Nephron (organoid): ENCODE data around the gene AGO1.

ENCODE experiments used
- H3K27ac Mint-ChIP-seq, 3 experiments: 2 replicates each; pipeline ENCODE4 v1.8.0; 2020; ENCODE audit warnings: mixed read lengths in 3 of 3, mild to moderate bottlenecking in 2 of 3, moderate library complexity in 1 of 3
- H3K27me3 Mint-ChIP-seq: 2 replicates; pipeline ENCODE4 v1.8.0; 2021; ENCODE audit warnings: low read depth, mild to moderate bottlenecking, moderate library complexity, mixed read lengths
- H3K36me3 Mint-ChIP-seq: 2 replicates; pipeline ENCODE4 v1.8.0; 2020; ENCODE audit warnings: low read depth, mixed read lengths
- H3K4me1 Mint-ChIP-seq: 2 replicates; pipeline ENCODE4 v1.8.0; 2020; ENCODE audit warnings: mixed read lengths
- H3K4me3 Mint-ChIP-seq, 3 experiments: 2 replicates each; pipeline ENCODE4 v1.8.0; 2020; ENCODE audit warnings: mild to moderate bottlenecking in 3 of 3, mixed read lengths in 3 of 3, moderate library complexity in 2 of 3
- H3K9me3 Mint-ChIP-seq: 2 replicates; pipeline ENCODE4 v1.8.0; 2020; ENCODE audit warnings: mixed read lengths
- TF ChIP-seq, protein P1 (sequence below), 3 experiments: fragments of 200-600 bp; sonication (generic); IDR thresholded peaks; one replicate each; pipeline ENCODE4 v1.5.0; 2021; ENCODE audit warnings: antibody characterized with exemption in 3 of 3; ENCODE audit not compliant: unreplicated experiment in 3 of 3

Gene AGO1

DNA sequence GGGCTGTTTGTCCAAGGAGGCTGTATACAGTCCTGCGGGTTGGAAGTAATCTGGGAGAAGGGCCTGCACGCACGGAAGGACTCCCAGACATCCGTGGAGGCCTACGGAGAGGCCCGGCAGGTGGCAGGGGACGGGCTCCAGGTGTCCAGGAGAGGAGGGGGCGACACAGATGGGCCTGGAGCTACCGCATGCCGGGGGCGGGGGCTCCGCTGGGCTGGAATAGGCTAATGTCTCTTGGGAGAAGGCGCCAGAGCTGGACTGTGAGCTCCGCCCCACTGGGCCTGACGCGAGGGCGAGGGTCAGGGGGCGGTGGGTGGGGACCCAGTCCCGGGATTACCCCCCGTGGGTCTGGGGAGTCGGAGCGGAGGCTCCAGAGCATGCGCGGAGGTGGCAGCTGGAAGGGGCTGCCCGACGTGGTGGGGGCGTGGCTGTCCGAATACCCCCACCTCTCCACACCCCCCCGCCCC, 659 bp downstream of the AGO1 start:
- H3K27ac Mint-ChIP-seq = peak overlapping the region; percentile 44 to 85 (median 84)
- TF ChIP-seq, protein P1, sequence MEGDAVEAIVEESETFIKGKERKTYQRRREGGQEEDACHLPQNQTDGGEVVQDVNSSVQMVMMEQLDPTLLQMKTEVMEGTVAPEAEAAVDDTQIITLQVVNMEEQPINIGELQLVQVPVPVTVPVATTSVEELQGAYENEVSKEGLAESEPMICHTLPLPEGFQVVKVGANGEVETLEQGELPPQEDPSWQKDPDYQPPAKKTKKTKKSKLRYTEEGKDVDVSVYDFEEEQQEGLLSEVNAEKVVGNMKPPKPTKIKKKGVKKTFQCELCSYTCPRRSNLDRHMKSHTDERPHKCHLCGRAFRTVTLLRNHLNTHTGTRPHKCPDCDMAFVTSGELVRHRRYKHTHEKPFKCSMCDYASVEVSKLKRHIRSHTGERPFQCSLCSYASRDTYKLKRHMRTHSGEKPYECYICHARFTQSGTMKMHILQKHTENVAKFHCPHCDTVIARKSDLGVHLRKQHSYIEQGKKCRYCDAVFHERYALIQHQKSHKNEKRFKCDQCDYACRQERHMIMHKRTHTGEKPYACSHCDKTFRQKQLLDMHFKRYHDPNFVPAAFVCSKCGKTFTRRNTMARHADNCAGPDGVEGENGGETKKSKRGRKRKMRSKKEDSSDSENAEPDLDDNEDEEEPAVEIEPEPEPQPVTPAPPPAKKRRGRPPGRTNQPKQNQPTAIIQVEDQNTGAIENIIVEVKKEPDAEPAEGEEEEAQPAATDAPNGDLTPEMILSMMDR (IDR thresholded peaks at IDR 0.05; ENCODE audit: unreplicated experiment in 3 of 3) = no peak
- peaks cover 5% of the 10 kb centered on the region for H3K36me3 Mint-ChIP-seq
- no peaks in the 10 kb centered on the region for H3K9me3 Mint-ChIP-seq
- H3K4me1 Mint-ChIP-seq = peaks cover 42% of the 10 kb centered on the region
- no peaks in the 10 kb centered on the region for H3K27me3 Mint-ChIP-seq
- H3K4me3 Mint-ChIP-seq = peak overlapping the region; percentile 97 to 98 (median 97)

DNA sequence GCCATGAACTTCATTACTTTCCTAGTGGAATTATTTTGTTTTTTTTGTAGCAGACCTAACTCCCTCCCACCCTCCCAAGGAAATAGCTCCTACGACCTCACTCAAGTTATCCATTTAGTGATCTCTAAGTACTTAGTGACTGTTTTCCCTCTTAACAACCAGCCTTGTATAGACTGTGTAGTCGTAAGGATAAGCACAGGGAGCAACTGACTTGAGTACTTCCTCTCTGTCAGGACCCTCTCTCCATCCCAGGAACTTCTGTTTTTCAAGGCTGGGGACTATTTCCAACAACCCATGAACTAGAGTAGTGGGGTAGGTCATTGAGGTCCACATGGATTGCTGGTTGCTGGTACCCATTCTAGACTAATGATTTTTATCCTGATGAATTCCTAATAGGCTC, 1.9 kb downstream of the AGO1 start:
- Mint-ChIP-seq H3K27me3 (no peaks in the 10 kb centered on the region), H3K4me3 (peak overlapping the region; percentile 97 to 98 (median 97)), H3K4me1 (peaks cover 42% of the 10 kb centered on the region), H3K36me3 (peaks cover 8% of the 10 kb centered on the region), H3K27ac (peak overlapping the region in 1 of 3 experiments; percentile 14), H3K9me3 (no peaks in the 10 kb centered on the region)
- TF ChIP-seq, protein P1 (IDR thresholded peaks at IDR 0.05; ENCODE audit: unreplicated experiment in 3 of 3) = no peak

- H3K4me1 Mint-ChIP-seq = peaks cover 42% of the 10 kb centered on the region
- TF ChIP-seq, protein P1 (IDR thresholded peaks at IDR 0.05; ENCODE audit: unreplicated experiment in 3 of 3) = no peak
- peak overlapping the region; percentile 50 to 98 (median 70) for H3K4me3 Mint-ChIP-seq
- no peaks in the 10 kb centered on the region for H3K27me3 Mint-ChIP-seq
- H3K9me3 Mint-ChIP-seq = no peaks in the 10 kb centered on the region
- peak overlapping the region; percentile 64 to 86 (median 85) for H3K27ac Mint-ChIP-seq
- H3K36me3 Mint-ChIP-seq = peaks cover 12% of the 10 kb centered on the region
Observed at GRCh38 chr1:35885961-35886558, 3.1 kb downstream of the AGO1 start.

DNA sequence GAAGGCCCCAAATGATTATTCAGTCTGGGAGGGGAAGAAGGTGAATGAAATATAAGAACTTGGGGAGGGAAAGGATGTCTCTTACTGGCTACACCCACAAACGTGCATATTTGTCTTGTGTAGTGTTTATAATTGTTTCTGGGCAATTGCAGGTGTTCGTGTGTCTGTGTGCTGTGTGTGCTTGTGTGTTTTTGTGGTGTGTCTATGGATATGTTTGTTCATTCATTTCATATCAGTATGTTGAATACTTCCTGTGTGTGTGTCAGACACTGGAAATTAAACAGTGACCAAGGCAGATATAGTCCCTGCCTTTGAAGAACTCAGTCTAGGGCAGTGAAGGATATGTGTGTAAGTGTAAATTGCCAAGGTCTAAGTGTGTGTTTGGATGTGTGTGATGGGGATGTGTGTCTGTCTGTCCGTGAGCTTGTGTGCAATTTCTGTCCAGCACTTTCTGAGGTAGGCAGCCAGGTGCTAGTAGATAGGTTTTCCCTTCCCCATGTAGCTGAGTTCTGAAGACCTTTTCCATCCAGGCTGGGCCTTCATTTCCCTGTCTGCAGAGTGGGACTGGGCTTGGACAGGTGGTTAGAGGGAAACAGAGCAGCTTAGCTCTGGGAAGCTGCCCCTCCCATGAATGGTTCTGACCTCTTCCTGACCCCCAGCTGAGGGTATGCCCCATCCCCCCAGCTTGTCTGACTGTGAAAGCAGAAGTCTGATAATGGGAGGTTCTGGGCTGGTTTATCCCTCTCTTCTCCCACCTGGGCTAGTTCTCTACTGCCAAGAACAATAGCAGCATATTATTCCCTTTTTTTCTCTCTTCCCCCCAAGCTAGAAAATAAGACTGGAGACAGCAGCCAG, 3.8 kb downstream of the AGO1 start:
- peaks cover 15% of the 10 kb centered on the region for H3K36me3 Mint-ChIP-seq
- peak overlapping the region; percentile 64 to 86 (median 85) for H3K27ac Mint-ChIP-seq
- H3K27me3 Mint-ChIP-seq = no peaks in the 10 kb centered on the region
- no peaks in the 10 kb centered on the region for H3K9me3 Mint-ChIP-seq
- peak overlapping the region; percentile 50 to 98 (median 70) for H3K4me3 Mint-ChIP-seq
- peaks cover 41% of the 10 kb centered on the region for H3K4me1 Mint-ChIP-seq
- TF ChIP-seq, protein P1 (IDR thresholded peaks at IDR 0.05; ENCODE audit: unreplicated experiment in 3 of 3) = no peak

- Mint-ChIP-seq H3K36me3 (peaks cover 21% of the 10 kb centered on the region), H3K4me3 (peak overlapping the region; percentile 7 to 37 (median 7)), H3K27me3 (no peaks in the 10 kb centered on the region), H3K4me1 (peaks cover 36% of the 10 kb centered on the region), H3K27ac (peak overlapping the region; percentile 64 to 86 (median 85)), H3K9me3 (no peaks in the 10 kb centered on the region)
- TF ChIP-seq, protein P1 (IDR thresholded peaks at IDR 0.05; ENCODE audit: unreplicated experiment in 3 of 3) = no peak
Observed at GRCh38 chr1:35887508-35887907, 4.5 kb downstream of the AGO1 start.
